ENCODE measurements around the gene DDT.
"Not testable (repeated sequence)": the region's sequence is repeated elsewhere in the genome, so short reads cannot be mapped to it uniquely, and the experiment has no call there.

DDT gene

DNA sequence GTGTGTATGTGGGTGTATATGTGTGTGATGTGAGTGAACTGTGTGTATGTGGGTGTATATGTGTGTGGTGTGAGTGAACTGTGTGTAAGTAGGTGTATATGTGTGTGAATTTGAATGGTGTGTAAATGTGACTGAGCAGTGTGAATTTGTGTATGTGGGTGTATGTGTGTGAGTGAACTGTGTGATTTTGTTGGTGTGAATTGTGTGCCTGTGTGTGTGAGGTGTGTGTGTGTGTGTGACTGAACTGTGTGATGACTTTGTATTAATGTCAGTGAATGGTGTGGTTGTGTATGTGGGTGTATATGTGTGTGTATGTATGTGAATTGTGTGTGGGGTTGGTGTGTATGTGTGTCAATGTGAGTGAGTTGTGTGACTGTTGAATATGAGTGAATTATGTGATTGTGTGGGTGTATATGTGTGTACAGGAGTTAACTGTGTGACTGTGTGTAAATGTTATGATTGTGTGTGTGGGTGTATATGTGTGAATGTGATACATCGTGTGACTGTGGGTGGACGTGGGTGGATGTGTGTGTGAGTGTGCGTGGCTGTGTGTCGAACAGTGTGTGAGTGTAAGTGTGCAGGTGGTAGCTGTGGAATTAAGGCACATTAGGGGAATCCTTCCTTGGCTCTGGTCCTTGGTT lies 12.4 kb upstream of the DDT start:
- DNase-seq, result not testable (repeated sequence)

DNA sequence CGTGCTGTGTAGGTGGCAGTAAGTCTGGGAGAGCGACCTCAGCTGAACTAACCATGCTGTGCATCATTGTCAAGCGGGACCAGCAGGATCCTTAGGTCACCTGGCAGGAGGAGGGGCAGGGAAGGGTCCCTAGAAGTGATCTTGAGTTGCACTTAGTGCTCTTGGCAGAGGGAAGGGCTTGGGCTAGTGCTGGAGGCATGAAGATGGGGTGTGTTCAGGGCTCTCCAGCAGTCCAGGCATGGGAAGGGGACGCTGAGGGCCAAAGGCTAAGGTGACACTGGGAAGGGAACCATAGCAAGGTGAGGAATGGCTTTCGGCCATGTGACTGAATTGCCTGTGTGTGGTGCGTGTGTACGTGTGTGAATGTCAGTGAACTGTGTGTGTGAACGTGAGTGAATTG lies 11.8 kb upstream of the DDT start:
- DNase-seq, result not testable (repeated sequence)

DNA sequence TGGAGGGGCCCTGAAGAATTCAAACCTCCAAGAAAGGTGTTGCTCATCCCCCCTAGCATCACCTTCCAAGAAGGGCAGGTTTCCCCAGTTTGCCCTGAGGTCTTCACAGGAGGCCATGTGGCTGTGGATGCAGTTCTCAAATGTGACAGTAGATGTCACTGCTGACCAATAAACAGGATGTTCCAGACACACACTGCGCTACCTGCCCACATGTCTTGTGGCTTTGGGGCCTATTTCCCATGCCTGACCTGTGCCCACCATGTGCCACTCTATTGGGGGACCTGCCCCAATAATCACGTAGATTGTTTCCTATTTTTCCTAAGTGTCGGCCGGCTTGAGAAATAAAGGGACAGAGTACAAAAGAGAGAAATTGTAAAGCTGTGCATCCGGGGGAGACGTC lies 10.2 kb upstream of the DDT start:
- DNase-seq, result no peak

GRCh38 chr22:23980567-23980966 lies 6.3 kb upstream of the DDT start:
- DNase-seq, result not testable (repeated sequence)

- DNase-seq, result not testable (repeated sequence)
Observed at GRCh38 chr22:23979557-23980240, 5.5 kb upstream of the DDT start, which contains the start of gene GSTT2. GSTT2 (plus strand) TSS chr22:23980134.

- DNase-seq, result not testable (repeated sequence)
Observed at GRCh38 chr22:23977304-23977703, 3.1 kb upstream of the DDT start.

- not testable (repeated sequence) for DNase-seq
Observed at GRCh38 chr22:23974836-23975352, 653 bp upstream of the DDT start.

GRCh38 chr22:23971927-23972326 lies 2.3 kb downstream of the DDT start:
- DNase-seq, result not testable (repeated sequence)

- DNase-seq, result no peak
Observed at GRCh38 chr22:23970816-23971486, 3.3 kb downstream of the DDT start.

GRCh38 chr22:23970201-23970641 lies 4.0 kb downstream of the DDT start:
- DNase-seq, result no peak

DNA sequence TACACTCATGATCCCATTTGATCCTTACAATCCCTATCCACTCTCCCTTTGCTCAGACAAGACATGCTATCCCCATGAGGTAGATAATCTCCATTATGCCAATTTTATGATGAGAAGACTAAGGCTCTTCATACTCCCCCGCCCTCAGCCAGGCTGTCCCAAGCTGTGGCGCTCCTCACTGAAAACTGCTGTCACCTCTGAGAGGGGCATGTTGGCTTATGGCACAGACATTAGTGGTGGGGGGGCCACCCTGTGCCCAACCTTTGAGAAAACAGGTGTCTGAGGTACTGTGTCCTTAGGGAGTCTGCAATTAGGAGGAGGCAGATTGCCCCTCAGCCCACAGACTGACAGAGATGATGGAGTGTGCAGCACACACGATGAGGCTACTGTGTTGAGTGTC lies 5.2 kb downstream of the DDT start:
- DNase-seq, result no peak

DNA sequence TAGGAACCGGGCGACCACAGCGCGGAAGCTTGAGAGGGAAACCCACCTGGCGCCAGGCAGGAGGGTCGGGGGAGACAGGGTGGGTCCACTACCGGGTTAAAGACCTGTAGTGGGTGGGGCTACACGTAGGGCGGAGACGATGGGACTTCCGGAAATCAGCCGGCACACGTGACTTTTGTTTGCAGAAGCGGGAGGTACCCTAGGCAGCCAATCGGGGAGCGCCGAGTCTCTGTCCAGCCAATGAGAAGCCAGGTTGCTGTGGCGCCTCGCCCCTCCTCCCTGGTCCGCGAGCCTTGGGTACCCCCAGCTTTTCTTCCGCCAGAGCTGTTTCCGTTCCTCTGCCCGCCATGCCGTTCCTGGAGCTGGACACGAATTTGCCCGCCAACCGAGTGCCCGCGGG lies 7.7 kb downstream of the DDT start, which contains the start of gene DDTL:
DDTL (plus strand) TSS at position 321 of the 400 bp plus-strand sequence; CDS start at position 348, 27 bp downstream.
- DNase-seq, result not testable (repeated sequence)

DNA sequence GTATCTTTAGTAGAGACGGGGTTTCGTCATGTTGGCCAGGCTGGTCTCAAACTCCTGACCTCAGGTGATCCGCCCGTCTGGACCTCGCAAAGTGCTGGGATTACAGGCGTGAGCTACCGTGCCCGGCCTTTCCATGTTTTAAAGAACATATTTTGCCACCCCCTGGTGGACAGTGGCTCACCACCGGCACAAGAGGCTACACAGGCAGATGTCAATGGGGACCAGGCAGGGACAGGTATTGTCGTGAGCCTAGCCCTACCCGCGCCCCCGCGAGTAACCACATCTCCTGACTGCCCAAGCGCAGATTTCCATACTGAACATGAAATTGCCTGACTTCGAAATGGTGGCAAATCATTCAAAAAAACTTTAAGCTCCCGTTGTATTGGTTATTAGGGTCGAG lies 8.1 kb downstream of the DDT start:
- DNase-seq, result not testable (repeated sequence)

GRCh38 chr22:23961084-23961771 lies 13.0 kb downstream of the DDT start, which contains the start of gene GSTT2B:
GSTT2B (minus strand) TSS chr22:23961195; CDS start chr22:23961131, 64 bp downstream.
- DNase-seq, result not testable (repeated sequence)

DNA sequence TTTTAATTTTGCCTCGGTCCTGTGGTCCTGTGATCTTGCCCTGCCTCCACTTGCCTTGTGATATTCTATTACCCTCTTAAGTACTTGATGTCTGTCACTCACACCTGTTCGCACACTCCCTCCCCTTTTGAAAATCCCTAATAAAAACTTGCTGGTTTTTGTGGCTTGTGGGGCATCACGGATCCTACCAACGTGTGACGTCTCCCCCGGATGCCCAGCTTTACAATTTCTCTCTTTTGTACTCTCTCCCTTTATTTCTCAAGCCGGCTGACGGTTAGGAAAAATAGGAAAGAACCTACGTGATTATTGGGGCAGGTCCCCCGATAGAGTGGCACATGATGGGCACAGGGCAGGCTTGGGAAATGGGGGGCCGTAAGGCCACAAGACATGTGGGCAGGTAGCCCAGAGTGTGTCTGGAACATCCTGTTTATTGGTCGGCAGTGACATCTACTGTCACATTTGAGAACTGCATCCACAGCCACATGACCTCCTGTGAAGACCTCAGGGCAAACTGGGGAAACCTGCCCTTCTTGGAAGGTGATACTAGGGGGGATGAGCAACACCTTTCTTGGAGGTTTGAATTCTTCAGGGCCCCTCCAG lies 17.8 kb downstream of the DDT start:
- DNase-seq, result not testable (repeated sequence)

GRCh38 chr22:23955886-23956285 lies 18.4 kb downstream of the DDT start:
- DNase-seq, result not testable (repeated sequence)

- not testable (repeated sequence) for DNase-seq
Observed at GRCh38 chr22:23954991-23955305, 19.3 kb downstream of the DDT start.

- DNase-seq, result not testable (repeated sequence)
Observed at GRCh38 chr22:23954193-23954990, 19.8 kb downstream of the DDT start.

DNA sequence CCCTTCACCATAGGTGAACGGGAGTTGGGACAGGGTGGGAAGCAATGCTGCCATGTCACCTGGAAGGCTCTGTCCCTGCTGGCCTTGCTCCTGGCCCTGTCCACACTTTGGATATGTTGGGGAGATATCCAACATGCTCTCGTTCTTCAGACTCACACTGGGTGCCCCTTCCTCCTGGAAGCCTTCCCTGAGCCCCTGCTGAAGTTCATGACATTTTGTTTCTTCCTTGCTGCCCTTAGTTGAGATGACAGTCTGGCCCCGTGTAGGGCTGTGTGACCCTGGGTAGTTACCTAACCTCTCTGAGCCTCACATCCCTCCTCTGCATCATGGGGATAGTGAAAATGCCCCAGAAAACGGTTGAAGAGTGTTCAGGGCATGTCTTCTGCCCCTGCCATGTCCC lies 20.8 kb downstream of the DDT start:
- not testable (repeated sequence) for DNase-seq

- DNase-seq, result not testable (repeated sequence)
Observed at GRCh38 chr22:23952794-23953405, 21.3 kb downstream of the DDT start.

GRCh38 chr22:23951383-23951782 lies 22.9 kb downstream of the DDT start:
- DNase-seq, result not testable (repeated sequence)
